ENCODE data around the gene FAU.
A peak's percentile ranks its signal among the peaks of the same experiment; 100 is the strongest.
"Not testable (repeated sequence)": the region's sequence is repeated elsewhere in the genome, so short reads cannot be mapped to it uniquely, and the experiment has no call there.

The FAU gene

GRCh38 chr11:65121865-65122696 lies at the start of gene FAU, which contains the start of gene MRPL49:
FAU (minus strand) TSS chr11:65122134; CDS start chr11:65121813, 321 bp downstream.
MRPL49 (plus strand) TSS chr11:65122321; CDS start chr11:65122347, 26 bp downstream.
- DNase-seq, result peak; percentile 90

- no peak for DNase-seq
These were observed 48.2 kb upstream of the FAU start, which contains the start of gene SPDYC for GRCh38 chr11:65170058-65170534. SPDYC (plus strand) TSS chr11:65170233; CDS start chr11:65171358, 1,125 bp downstream.

DNA sequence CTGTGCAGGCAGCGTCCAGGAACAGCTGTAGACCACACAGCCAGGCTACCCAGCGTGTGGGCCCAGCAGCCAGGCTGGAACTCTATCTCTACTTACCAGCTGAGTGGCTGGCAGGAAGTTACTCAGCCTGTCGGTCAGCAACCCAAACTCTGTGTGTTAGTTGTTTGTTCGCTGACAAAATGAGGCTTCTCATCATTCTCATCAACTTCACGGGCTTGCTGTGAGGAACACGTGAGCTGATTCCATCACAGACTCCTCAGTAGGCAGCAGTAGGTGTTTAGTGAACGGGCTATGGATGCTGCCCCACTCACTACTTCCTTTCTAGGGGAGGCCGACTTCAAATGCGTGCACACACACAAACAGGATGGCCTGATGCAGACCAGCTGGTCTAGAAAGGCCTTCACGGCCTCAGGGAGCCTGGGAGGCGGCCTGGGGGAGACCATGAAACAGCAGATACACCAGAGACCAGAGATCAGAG lies 47.3 kb upstream of the FAU start:
- no peak for DNase-seq

- DNase-seq, result no peak
These were observed 45.7 kb upstream of the FAU start for GRCh38 chr11:65167656-65168055.

DNA sequence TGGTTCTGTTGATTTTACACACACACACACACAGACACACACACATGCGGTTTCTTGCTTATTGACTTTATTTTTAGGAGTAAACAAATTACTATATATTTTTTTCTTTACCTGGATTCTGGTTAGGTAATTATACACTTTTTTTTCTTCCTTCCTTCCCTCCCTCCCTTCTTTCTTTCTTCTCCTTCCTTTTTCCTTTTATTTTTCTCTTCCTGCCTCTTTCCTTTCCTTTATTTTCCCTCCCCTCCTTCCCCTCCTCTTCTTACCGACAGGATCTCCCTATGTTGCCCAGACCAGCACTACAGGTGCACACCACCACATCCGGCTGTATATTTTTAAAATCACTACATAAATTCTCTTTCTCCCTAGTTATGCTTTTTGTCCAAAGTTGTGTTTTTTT lies 45.0 kb upstream of the FAU start:
- DNase-seq, result no peak

DNA sequence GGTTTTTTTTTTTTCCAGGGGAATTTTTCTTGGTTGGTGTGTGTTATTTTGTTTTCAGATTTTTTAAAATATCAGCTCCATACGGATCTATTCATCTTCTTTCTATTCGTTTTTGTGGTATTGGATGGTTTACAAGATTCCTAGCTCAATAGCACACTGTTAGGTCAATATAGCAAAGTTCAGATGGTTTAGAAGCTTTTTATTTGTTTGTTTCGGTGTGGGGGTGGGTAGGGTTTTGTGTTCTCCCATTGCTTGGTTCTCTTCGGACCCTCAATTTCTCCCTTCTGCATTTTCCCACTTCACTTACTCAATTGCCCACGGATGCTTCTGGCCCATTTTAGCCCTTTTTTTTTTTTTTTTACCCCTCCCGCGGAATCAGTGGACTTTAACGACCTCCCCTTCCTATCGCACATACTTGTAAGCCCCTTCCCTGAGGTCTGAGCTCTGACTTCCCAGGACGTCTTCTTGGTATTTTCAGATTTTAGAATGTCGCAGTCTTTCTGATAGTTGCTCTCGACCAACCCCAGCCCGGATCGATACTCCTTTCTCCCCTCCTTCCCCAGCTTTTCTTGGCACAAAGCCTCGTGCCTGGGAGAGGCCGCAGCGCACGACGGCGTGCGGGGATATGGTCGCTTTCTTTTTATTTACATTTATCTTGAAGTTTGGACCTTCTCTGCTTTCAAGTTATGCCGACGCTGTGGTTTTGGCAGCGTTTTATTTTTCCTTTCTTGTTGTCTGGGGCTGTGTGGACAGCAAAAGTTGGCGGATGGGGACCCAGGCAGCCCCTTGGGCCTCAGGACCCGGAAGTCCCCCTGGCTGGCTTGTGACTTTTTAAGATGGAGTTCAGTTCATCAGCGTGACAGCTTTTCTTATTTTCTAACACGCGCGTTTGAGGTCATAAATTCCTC lies 43.7 kb upstream of the FAU start:
- no peak for DNase-seq

- DNase-seq, result no peak
These were observed 41.8 kb upstream of the FAU start for GRCh38 chr11:65163684-65164083.

- no peak for DNase-seq
These were observed 38.7 kb upstream of the FAU start for GRCh38 chr11:65160643-65161042.

DNA sequence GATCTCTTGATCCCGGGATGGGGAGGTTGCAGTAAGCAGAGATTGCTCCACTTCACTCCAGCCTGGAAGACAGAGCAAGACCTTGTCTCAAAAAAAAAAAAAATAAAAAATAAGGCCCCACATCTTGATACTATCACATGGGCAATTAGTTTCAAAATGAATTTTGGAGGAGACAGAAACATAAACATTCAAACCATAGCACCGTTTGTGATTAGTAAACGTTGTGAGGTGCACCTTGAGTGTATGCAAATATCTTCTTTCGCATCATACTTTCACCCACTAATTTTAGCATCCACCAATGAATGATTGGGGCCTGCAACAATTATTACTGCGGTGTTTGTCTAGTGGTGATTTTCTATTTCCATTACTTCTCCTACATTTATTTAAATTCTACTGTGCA lies 37.1 kb upstream of the FAU start:
- DNase-seq, result no peak

DNA sequence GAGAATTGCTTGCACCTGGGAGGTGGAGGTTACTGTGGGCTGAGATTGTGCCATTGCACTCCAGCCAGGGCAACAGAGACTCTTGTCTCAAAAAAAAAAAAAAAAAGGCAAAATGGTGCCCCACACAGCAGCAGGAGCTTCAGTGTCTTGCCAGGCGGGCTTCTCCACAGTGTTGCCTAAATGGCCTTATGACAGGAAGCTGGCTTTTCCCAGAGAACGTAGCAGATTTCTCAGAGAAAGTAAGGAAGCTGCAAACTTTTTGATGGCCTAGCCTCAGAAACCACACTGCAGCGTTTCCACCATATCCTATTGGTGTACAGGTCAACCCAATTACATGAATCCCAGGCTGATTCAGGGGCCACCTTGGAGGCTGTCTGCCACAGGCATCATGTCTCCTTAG lies 35.4 kb upstream of the FAU start:
- no peak for DNase-seq

DNA sequence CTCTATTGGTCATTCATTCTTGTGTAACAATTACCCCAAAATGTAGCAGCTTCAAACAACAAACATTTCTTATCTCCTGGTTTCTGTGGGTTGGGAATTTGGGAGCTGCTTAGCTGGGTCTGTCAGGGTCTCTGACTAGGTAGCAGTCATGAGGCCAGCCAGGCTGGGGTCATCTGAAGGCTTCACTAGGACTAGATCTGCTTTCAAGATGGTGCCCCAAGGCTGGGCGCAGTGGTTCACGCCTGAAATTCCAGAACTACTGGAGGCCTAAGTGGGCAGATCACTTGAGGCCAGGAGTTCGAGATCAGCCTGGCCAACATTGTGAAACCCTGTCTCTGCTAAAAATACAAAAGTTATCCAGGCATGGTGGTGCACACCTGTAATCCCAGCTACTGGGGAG lies 35.0 kb upstream of the FAU start:
- DNase-seq, result no peak

- DNase-seq, result no peak
These were observed 34.3 kb upstream of the FAU start for GRCh38 chr11:65156256-65156655.

DNA sequence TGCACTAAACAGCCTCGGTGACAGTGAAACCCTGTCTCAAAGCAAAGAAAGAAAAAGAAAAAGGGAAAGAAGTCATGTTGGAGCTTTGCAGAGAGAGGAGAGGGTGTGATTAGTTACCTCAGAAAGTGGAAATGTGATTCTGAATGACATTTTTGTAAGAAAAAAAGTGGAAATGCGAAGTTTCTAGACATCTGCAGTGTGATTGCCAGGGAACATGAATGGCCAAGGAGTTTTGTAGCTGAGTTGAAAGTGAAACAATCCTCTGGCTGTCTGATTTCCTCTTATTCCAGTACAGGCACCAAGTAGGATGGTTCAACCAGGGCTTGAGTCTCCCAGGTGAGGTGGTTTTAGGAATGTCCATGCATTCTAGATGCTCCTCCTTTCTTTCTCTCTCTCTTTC lies 30.2 kb upstream of the FAU start:
- no peak for DNase-seq

DNA sequence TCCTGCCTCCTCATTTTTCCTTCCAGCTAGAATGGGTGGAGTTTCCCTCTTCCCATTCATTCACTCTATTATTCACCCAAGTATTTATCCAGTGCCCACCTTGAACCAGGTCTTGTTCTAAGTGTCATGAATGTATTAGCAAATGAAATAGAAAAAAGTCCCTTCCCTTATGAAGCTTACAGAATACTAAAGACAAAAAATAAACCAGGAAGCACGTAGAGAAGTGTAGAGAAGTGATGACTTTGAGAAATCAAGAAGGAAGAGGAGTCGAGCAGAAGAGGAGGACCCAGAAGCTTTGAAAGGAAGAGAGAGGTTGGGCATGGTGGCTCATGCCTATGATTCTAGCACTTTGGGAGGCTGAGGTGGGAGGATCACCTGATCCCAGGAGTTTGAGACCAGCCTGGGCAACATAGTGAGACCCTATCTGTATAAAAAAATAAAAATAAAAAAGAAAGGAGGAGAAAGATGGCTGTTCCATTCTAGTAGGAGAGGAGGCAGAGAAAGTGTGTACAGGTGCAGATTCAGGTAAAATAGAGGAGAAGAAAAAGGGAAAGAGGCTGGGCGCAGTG lies 29.5 kb upstream of the FAU start:
- no peak for DNase-seq

DNA sequence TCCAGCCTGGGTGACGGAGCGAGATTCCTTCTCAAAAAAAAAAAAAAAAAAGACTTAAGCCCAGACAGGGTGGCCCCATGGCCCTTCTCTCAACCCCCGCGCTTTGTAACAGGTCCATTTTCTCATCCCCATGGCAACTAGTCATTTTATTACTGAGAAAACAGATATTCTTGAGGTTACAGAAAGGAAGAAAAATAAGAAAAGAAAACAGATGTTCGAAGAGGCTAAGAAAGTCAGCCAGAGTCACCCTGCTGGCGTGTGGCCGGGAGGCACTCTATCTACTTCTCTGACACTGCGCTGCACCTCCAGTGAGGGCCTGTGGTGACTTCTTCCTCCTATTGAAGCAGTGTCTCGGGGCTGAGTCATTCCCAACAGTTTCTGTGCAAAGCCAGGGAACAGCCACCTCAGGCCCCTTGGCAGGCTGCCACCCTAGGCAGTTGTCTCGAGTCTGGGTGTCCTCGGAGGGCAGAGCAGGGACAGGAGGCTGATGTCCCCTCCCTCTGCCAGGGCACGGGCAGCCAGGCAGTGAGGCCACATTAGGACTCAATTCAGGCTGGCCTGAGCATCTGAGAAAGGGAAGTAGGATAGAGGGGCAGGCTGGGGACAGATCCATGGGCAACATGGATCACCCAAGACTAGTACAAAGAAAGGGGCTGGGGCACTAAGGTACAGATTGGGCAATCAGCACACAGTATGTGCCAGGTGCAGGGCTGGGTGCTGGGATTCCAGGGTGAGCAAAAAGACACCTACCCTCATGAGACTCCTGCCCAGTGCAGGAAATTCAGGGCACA lies 28.8 kb upstream of the FAU start:
- peak; percentile 74 for DNase-seq

- not testable (repeated sequence) for DNase-seq
These were observed 28.2 kb upstream of the FAU start for GRCh38 chr11:65150131-65150508.

- no peak for DNase-seq
These were observed 26.7 kb upstream of the FAU start for GRCh38 chr11:65148657-65149056.

DNA sequence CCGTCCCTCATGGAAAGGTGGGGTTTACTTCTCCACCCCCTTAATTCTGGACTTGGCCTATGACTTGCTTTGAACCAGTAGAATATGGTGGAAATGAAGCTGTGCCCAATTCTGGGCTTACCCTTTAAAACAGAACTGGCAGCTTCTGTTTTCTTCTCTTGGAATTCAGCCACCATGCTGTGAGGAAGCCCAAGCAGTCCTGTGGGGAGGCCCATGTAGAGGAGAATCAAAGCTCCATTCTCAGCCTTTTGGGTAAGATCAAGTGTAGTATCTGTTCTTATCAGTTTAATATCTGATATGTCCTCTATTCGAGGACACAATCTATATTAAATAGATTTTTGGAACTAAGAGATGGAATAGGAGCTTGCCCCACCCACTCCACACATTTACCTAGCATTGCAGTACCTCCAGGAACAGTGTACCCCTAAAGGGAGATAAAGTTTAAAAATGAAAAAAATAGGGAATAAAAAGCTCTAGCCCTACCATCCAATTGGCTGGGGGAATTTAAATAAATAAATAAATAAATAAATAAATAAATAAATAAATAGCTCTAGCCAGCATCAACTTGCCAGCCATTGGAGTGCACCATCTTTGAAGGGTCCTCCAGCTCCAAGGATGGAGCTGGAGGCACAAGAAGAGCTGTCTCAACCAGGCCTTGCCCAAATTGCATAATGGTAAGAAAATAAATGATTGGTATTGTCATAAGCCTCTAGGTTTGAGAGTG lies 25.6 kb upstream of the FAU start:
- DNase-seq, result no peak

DNA sequence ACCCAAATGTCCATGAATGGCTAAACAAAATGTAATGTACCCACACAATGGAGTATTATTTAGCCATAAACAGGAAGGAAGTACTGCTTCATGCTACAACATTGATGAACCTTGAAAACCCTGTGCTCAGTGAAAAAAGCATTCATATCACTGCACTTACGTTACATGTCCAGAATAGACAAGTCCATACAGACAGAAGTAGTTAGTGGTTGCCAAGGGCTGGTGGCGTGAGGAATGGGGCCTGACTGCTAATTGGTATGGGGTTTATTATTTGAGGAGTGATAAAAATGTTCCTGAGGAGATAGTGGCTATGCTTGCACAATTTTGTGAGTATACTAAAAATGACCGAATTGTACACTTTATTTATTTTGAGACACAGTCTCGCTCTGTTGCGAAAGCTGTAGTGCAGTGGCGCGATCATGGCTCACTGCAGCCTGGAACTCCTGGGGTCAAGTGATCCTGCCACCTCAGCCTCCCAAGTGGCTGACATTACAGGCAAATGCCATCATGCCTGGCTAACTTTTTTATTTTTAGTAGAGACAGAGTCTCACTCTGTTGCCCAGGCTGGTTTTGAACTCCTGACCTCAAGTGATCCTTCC lies 20.1 kb upstream of the FAU start:
- no peak for DNase-seq

DNA sequence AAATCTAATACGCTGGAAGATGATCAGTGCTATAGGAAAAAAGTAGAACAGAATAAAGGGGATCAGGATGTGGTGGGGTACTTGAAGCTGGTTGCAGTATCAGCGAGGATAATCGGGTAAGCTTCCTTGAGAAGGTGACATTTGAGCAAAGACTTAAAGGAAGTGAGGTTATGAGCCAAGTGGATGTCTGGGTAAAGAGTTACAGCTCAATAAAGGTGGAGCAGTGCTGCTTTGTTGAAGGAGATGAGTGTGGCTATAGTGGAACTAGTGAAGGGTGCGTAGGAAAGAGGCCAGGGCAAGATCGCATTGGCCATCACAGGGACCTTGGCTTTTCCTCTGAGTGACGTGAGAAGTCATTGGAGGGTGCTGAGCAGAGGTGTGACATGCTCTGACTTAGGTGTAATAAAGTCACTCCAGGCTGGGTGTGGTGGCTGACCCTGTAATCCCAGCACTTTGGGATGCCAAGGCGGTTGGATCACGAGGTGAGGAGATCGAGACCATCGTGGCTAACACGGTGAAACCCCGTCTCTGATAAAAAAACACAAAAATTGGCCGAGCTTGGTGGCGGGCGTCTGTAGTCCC lies 14.7 kb upstream of the FAU start:
- DNase-seq, result no peak

GRCh38 chr11:65135633-65136145 lies 13.8 kb upstream of the FAU start:
- DNase-seq, result no peak

Measured in SIG-M5 (cell line).